ENCODE measurements around the gene GTPBP6. TPM values are rescaled to one million over a fixed set of nuclear protein-coding genes. Genes with fewer than 3 reads are reported as not detected.

GTPBP6 gene
- total and polyA plus RNA-seq, 12 donors, result 5.3 to 57.1 (median 38.1) TPM

GRCh38 chrX:312621-313331 is 5.8 kb downstream of the GTPBP6 start:
- no peaks in the 10 kb centered on the region for H3K27me3 ChIP-seq
- DNase-seq, result no peak
- no peak overlapping the region for H3K27ac ChIP-seq
- intact Hi-C loops (cut with DNase I), result no loop called here
- WGBS, 4 donors, result 90 to 97% (median 95%) methylated on average over 42 to 54 of the region's 54 CpGs
- TF ChIP-seq CTCF (IDR thresholded peaks at IDR 0.05) (no peak), POLR2A (IDR thresholded peaks at IDR 0.05) (no peak)
- H3K4me1 ChIP-seq (replicated peaks in 1 of 2), result peaks cover 0 to under 1% of the 10 kb centered on the region in 2 donors
- H3K9me3 ChIP-seq (replicated peaks in 1 of 3), result no peaks in the 10 kb centered on the region
- peaks cover 0 to 43% of the 10 kb centered on the region in 2 donors for H3K36me3 ChIP-seq (replicated peaks in 1 of 2)
- no peak overlapping the region for H3K4me3 ChIP-seq

GRCh38 chrX:311156-312129 is 7.2 kb downstream of the GTPBP6 start:
- peaks cover 0 to 52% of the 10 kb centered on the region in 2 donors for H3K36me3 ChIP-seq (replicated peaks in 1 of 2)

GRCh38 chrX:310621-311155 is 7.9 kb downstream of the GTPBP6 start:
- no peaks in the 10 kb centered on the region for H3K27me3 ChIP-seq
- intact Hi-C loops (cut with DNase I), result no loop called here
- H3K36me3 ChIP-seq (replicated peaks in 1 of 2), result peaks cover 0 to 56% of the 10 kb centered on the region in 2 donors
- no peak overlapping the region for H3K27ac ChIP-seq
- no peaks in the 10 kb centered on the region for H3K9me3 ChIP-seq (replicated peaks in 1 of 3)
- DNase-seq, result peak in 1 of 7 donors; percentile 1
- H3K4me3 ChIP-seq, result no peak overlapping the region
- 91 to 95% (median 93%) methylated on average over 17 to 25 of the region's 25 CpGs for WGBS, 4 donors
- no peak for TF ChIP-seq POLR2A (IDR thresholded peaks at IDR 0.05)
- no peak for TF ChIP-seq CTCF (IDR thresholded peaks at IDR 0.05)
- H3K4me1 ChIP-seq (replicated peaks in 1 of 2), result no peaks in the 10 kb centered on the region

More at GRCh38 chrX:311156-312129, 7.2 kb downstream of the GTPBP6 start:
- Histone ChIP-seq H3K9me3 (replicated peaks in 1 of 3) (no peaks in the 10 kb centered on the region), H3K27me3 (no peaks in the 10 kb centered on the region), H3K4me1 (replicated peaks in 1 of 2) (no peaks in the 10 kb centered on the region), H3K27ac (no peak overlapping the region), H3K4me3 (no peak overlapping the region)
- 94 to 95% (median 95%) methylated on average over 38 to 69 of the region's 69 CpGs for WGBS, 4 donors
- TF ChIP-seq POLR2A (IDR thresholded peaks at IDR 0.05) (no peak), CTCF (IDR thresholded peaks at IDR 0.05) (no peak)
- peak in 2 of 7 donors; percentile 5 to 10 for DNase-seq
- intact Hi-C loops (cut with DNase I), result no loop called here

All from adrenal gland (tissue), 12 donors.